Esophagus muscularis mucosa (tissue), 3 donors: ENCODE results near the gene CLIC1.

Experiments
- CTCF ChIP-seq, 3 experiments: fragments of 200-600 bp in 2 of 3; fragments of 450-650 bp in 1 of 3; sonication (generic) in 2 of 3; IDR thresholded peaks; one replicate each; pipeline ENCODE4 v1.5.1; 2017 to 2019; ENCODE audit warnings: antibody characterized with exemption in 3 of 3, mild to moderate bottlenecking in 2 of 3, moderate library complexity in 1 of 3
- POLR2A ChIP-seq: fragments of 450-650 bp; IDR thresholded peaks from one replicate; pipeline ENCODE4 v1.6.1; 2017; ENCODE audit warnings: antibody characterized with exemption, moderate library complexity, mild to moderate bottlenecking, low read depth

- no peak for TF ChIP-seq CTCF (IDR thresholded peaks at IDR 0.05)
- peak; percentile 95 for TF ChIP-seq POLR2A
Measured at GRCh38 chr6:31736021-31736767, at the start of gene CLIC1.
